Stimulated activated naive CD8-positive, alpha-beta T cell treated with anti-CD3 and anti-CD28 coated beads, Interleukin-15, Interleukin-2, amounts not matched to agents 100 U/mL and 50 U/mL, for 24 hours (primary cell): ENCODE measurements around the gene GSN.
A peak's percentile ranks its signal among the peaks of the same experiment; 100 is the strongest.

ENCODE experiments used
- ATAC-seq: fragments of 150-1000 bp; cut with Tn5 transposase; one replicate; pipeline ENCODE4 v1.10.0; 2021
- DNase-seq: peaks from one replicate; pipeline ENCODE4 v3.0.0; 2021

GSN gene

DNA sequence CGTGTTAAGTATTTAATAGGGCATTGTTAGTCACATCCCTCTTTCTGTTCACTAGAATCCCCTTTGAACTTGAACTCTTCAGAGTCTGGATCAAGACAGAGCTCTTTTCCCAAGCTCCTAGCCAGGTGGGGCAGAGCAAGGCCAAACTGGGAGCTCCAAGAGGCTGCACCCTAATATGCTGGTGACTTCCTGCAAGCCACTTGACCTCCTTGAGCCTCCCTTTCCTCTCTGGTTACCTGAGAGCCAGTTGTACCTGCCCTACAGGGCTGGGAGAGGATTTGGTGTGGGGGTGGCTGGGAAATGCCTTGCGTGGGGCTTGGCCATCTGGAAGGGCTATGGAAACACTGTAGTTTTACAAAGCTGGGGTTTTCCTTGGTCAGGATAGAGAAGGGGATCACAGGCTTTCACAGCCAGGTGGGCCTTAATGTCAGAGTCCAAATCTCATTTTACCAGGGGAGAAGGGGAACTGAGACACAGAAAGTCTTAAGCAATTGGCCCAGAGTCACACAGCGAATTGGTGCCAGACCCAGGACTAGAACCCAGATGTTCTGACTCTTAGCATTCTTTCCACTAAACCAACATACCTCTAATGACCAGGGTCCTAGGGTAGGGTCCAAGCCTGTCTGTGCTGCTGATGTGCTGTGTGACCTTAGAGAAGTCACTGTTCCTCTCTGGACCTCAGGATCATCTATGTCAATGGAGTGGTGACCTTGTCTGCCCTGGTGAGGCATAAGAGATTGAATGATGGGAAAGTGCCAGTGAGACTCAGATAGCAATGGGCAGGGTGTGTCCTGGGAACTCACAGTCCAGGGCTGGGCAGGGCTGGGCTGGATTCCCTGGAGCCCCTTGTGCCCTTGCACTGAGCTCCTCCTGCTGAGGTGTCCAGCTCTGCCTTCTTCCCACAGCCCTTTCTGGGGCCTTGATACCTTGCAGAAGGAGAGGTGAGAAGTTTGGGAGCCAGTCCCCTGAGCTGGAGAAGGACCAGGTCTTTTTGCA is 35.8 kb downstream of the GSN start:
- no peak for ATAC-seq
- DNase-seq, result no peak

- ATAC-seq, result no peak
- DNase-seq, result no peak
These were observed 36.7 kb downstream of the GSN start for GRCh38 chr9:121304707-121305106.

DNA sequence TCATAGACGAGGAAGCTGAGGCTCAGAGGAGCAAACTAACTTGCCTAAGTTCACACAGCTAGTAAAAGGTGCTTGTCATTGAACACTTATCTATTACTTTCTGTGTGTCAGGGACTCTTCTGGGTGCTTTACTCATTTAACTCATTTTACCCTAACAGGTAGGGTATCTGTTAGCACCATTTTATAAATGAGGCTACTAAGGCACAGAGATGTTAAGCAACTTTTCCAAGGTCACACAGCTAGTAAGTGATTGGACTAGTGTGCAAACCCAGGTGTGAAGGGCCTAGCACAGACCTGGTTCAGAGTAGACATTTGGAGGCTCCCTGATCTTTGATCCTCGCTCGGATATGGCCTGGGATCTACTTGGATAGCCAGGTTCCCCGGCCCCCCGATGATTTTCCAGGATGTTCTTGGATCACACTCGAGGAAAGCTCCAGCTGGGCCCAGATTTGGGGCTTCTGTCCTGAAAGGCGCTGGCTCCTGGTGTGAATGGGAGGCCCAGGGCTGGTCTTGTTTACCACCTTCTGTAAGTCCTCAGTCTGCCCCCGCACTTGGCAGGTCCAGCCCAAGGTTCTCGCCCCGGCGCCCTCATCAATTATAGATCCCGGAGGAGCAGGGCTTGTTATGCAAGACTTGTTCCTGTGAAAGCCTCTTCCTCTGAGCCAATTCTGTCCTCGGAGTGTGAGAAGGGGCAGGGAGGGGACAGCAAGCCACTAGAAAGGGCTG is 37.5 kb downstream of the GSN start:
- no peak for ATAC-seq
- DNase-seq, result no peak

- DNase-seq (no peak), ATAC-seq (no peak)
These were observed 40.0 kb downstream of the GSN start for GRCh38 chr9:121307976-121308375.

DNA sequence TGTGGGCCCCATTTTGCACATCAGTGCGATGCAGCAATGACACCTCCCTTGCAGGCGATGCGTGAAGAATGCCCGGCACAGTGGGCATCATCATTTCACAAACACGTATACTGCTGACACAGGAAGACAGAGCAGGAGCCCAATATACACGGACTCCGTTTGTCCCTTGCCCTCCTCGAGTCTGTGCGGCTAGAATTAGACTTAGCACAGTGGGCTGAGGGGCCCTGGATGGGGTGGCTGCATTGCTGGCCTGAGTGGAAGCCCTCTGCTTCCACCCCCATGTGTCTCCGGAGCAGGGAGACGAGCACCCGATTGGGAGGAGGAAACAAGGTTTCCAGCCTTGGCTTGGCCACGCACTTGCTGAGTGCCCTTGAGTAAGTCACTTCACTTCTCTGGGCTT is 40.8 kb downstream of the GSN start:
- no peak for ATAC-seq
- no peak for DNase-seq

DNA sequence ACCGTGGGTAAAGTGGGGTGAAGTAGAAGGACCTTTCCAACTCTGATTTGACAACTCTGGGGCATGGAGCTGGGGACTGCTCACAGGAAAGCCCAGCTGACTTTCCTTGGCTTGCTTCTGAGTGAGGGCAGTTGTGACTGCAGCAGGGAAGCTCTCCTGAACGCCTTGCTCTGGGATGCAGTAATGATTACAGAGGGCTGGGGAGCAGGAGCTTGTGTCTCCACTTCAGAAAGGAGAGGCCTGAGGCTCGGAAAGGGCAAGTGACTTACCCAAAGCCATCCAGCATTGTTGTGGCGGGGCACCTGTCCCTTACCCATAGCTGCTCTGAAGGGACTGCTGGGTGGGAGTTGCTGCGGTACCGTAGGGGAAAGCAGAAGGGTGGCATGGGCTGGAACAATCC is 41.2 kb downstream of the GSN start:
- DNase-seq, result no peak
- ATAC-seq, result no peak

DNA sequence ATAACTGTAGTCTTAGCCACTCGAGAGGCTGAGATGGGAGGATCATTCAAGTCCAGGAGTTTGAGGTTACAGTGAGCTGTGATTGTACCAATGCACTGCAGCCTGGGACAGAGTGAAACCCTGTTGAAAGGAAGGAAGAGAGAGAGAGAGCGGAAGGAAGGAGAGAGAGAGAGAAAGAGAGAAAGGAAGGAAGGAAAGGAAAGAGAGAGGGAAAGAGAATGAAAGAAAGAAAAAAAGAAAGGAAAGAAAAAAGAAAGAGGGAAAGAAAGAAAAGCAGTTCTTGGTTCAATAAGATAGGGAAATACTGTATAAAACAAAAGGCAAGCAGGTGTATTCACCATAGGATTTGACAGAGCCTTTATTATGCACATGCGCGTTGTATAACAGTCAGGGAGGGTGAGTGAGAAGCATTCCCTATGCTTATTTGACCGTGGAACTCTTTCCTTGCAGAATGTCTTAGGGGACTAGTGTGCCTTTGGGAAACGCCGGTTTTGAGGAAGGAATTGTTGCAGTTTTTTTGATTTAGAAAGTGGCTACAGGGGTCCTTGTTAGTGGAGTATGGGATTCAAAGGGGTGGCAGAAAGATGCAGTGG is 42.0 kb downstream of the GSN start:
- DNase-seq, result no peak
- ATAC-seq, result no peak

DNA sequence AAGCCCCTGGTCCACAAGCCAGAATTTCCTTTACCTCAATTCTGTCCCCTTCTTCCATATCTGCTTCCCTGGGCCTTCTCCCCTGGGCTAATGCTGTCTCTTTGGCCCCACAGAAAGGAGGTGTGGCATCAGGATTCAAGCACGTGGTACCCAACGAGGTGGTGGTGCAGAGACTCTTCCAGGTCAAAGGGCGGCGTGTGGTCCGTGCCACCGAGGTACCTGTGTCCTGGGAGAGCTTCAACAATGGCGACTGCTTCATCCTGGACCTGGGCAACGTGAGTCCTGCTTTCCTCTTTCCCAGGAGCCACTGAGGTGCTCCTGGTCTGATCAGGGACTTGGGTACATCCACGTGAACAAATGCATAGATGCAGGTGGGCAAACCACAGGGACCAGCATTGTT is 42.6 kb downstream of the GSN start:
- ATAC-seq (no peak), DNase-seq (no peak)

- ATAC-seq (no peak), DNase-seq (no peak)
These were observed 44.2 kb downstream of the GSN start for GRCh38 chr9:121312169-121312568.

- ATAC-seq (no peak), DNase-seq (no peak)
These were observed 45.6 kb downstream of the GSN start for GRCh38 chr9:121313458-121314152.

GRCh38 chr9:121316378-121316777 is 48.4 kb downstream of the GSN start:
- ATAC-seq (no peak), DNase-seq (no peak)

GRCh38 chr9:121316852-121317373 is 49.0 kb downstream of the GSN start:
- DNase-seq (no peak), ATAC-seq (no peak)

DNA sequence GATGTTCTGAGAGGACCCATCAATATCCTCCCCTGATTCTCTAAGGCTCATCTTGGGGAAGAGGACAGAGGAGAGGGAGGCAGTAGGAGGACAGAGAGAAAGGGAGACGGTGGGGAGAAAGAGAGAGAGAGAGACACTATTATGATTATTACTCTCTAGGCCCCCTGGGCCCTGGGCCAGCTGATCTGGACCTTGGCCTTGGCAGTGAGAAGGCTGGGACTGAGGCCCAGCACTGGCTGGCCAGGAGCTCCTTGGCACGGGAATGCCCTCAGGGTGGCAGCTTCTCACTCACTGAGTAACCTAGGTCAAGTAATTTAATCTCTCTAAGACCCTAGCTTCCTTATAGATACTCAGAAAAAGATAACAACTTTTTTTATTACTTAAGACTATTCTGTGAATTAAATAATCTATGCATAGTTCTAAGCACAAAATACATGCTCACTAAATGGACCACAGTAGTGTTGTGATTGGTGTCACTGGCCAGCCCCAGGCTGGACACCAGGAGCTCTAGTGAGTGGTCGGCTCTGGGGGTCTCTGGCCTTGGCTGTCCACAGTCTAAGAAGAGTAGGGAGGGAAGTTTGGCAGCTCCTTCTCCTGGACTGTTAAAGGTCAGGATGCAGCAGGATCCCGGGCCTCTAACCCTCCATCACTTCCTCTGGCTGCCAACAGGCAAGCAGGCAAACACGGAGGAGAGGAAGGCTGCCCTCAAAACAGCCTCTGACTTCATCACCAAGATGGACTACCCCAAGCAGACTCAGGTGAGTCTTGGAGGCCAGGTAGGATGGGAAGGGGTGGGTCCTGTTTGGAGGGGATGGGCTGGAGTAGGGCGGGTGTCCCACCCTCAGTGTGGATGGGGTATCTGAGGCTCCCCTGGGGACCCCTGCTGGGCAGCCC is 50.0 kb downstream of the GSN start:
- ATAC-seq (no peak), DNase-seq (no peak)

DNA sequence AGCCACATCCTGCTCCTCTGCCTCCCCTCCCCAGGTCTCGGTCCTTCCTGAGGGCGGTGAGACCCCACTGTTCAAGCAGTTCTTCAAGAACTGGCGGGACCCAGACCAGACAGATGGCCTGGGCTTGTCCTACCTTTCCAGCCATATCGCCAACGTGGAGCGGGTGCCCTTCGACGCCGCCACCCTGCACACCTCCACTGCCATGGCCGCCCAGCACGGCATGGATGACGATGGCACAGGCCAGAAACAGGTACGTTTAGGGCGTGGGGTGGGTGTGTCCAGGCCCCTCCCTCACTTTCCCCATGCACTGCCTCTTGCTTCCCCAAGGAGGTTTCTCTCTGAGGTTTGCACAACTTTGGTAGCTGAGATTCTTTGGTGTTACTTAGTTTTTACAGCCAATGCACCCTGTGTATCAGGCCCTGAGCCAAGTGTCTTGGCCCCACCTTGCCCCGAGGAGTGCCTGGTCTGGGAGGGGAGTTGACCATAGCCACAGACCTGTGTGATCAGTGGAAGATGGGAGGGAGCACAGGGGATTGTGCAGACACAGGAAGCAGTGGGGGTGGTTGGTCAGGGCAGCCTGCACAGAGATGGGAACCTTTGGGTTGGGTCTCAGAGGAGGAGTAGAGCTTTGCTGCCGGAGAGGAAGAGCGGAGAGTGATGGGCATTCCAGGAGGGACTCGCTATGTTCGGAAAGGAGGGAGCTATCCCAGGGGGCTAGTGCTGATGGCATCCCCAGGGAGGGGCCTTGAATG is 50.8 kb downstream of the GSN start:
- DNase-seq, result no peak
- no peak for ATAC-seq

- no peak for ATAC-seq
These were observed 51.4 kb downstream of the GSN start for GRCh38 chr9:121319383-121319780.

GRCh38 chr9:121321016-121321503 is 53.1 kb downstream of the GSN start:
- ATAC-seq (no peak), DNase-seq (peak; percentile 19)

More at GRCh38 chr9:121319383-121319780, 51.4 kb downstream of the GSN start:
- no peak for DNase-seq

GRCh38 chr9:121322037-121322736 is 54.2 kb downstream of the GSN start:
- DNase-seq, result no peak
- no peak for ATAC-seq

GRCh38 chr9:121322737-121323448 is 54.9 kb downstream of the GSN start:
- ATAC-seq (no peak), DNase-seq (no peak)
